ENCODE results near the gene GDF9.

DNA sequence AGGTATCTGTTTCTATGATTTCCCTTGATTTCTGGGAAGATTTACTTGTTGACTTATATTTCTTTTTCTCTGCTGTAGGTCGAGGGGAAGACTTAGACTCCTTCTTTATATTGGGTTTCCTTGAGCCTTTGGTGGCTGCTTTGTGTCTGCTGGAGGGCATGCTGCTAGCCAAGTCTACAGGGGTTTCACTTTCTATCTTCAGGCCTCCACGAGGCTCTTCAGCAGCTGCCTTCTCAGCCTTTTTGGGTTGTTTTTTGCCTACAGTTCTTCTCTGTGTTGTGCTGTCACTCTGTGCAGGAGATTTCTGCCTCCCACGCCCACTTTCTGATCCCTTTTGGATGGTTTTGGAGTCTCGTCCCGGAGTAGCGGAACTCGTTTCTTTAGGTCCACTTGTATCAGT lies 30.4 kb upstream of the GDF9 start:
- TF ChIP-seq, protein P1, sequence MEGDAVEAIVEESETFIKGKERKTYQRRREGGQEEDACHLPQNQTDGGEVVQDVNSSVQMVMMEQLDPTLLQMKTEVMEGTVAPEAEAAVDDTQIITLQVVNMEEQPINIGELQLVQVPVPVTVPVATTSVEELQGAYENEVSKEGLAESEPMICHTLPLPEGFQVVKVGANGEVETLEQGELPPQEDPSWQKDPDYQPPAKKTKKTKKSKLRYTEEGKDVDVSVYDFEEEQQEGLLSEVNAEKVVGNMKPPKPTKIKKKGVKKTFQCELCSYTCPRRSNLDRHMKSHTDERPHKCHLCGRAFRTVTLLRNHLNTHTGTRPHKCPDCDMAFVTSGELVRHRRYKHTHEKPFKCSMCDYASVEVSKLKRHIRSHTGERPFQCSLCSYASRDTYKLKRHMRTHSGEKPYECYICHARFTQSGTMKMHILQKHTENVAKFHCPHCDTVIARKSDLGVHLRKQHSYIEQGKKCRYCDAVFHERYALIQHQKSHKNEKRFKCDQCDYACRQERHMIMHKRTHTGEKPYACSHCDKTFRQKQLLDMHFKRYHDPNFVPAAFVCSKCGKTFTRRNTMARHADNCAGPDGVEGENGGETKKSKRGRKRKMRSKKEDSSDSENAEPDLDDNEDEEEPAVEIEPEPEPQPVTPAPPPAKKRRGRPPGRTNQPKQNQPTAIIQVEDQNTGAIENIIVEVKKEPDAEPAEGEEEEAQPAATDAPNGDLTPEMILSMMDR (IDR thresholded peaks at IDR 0.05; ENCODE audit: insufficient read depth, low read length) = no peak
- TF ChIP-seq REST (IDR thresholded peaks at IDR 0.05; ENCODE audit: insufficient replicate concordance, low read depth) (no peak), POLR2AphosphoS5 (IDR thresholded peaks at IDR 0.05; ENCODE audit: low read depth) (no peak), GABPA (IDR thresholded peaks at IDR 0.05; ENCODE audit: low read depth) (no peak), SPI1 (IDR thresholded peaks at IDR 0.05; ENCODE audit: borderline replicate concordance, low read depth) (no peak)
